GM19395 (cell line): ENCODE results near the gene SPOCK2.
"Not testable (repeated sequence)": the region's sequence is repeated elsewhere in the genome, so short reads cannot be mapped to it uniquely, and the experiment has no call there.

Experiments used
- ATAC-seq: cut with Tn5 transposase; IDR thresholded peaks from one replicate; pipeline ENCODE4 v1.9.1; 2021; ENCODE audit warnings: mild to moderate bottlenecking, moderate library complexity; ENCODE audit not compliant: unreplicated experiment

The SPOCK2 gene

GRCh38 chr10:72087969-72088888 is at the start of gene SPOCK2:
SPOCK2 (minus strand) TSS chr10:72088551; CDS start chr10:72088328, 223 bp downstream.
- no peak for ATAC-seq

GRCh38 chr10:72137583-72137982 is 49.2 kb upstream of the SPOCK2 start:
- no peak for ATAC-seq

DNA sequence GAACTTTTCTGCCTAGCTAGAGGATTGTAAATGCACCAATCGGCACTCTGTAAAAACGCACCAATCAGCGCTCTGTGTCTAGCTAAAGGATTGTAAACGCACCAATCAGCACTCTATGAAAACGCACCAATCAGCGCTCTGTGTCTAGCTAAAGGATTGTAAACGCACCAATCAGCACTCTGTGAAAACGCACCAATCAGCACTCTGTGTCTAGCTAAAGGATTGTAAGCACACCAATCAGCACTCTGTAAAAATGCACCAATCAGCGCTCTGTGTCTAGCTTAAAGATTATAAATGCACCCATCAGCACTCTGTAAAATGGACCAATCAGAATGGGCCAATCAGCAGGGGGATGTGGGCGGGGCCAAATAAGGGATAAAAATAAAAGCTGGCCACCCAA is 47.9 kb upstream of the SPOCK2 start:
- ATAC-seq: not testable (repeated sequence)

DNA sequence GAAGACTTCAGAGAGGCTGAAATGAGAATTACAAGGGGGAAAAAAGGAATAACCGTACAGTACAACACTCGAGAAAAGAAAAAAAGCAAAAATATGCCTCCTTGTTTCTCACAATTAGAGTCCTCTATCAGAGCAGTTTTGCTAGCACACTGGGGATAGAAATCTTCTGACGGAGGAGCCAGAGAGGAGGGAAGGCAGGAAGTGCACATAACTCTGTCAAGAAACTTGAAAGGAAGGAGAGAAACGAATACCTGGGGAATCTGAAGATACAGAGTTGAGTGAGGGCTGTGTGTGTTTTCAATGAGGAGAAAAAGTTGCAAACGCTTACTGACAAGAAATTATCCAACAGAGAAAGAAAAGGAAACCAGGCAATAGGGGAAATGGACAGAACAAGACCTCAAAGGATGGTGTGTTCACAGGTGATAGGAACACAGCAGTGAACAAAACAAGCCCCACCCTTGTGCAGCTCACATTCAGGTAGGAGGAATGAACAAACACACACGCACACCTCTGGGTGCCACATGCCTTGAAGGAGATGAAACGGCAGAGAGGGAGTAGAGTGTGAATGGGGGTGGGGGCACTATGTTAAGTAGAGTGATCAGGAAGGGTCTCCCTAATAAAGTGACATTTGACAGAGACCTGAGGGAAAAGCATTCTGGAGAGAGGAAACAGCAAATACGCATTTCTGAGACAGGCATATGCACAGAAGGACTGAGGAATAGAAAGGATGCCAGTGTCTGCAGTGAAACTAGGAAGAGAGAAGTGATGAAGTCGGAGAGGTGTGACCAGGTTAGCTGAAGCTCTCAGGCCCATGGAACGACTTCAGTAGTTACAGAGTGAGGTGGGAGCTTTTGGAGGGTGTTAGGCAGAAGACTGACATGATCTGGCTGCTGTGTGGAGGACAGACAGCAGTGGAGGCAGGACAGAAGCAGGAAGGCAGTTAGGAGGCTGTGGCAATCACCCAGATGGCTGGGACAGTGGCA is 46.7 kb upstream of the SPOCK2 start:
- no peak for ATAC-seq

DNA sequence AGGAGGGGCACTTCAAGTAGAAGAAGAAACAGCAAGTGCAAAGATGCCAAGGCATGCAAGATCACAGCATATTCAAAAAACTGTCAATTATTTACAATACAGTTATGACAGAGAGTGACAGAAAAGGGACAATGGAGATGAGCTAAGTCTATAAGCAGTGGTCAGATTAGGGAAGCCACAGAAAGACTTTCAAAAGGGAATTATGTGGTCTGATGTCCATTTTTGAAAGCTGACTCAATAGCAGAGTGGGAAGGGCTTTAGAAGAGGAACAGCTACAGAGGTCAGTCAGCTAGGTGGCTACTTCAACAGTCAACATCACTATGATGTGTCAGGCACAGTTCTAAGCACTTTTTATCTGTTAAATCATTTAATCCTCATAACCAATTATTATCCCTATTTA is 45.2 kb upstream of the SPOCK2 start:
- ATAC-seq: peak; percentile 82

DNA sequence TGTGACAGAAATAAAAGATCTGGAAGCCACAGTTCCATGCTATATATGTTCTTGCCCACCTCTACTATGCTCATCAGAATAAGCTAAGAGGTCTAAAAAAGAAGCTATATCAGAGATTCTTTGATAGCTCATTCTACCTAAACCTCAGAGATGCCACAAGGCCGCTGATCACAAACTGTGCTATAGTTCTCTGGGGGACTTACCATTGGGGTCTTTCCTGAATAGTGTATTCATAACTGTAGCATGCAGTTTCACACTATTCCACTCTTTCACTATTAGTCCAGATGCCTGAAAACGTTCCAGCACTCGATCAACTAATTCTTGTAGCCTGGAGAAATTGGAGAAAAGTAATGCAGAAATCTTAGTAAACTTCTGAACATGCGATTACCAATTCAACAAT is 44.5 kb upstream of the SPOCK2 start:
- ATAC-seq: peak; percentile 4

DNA sequence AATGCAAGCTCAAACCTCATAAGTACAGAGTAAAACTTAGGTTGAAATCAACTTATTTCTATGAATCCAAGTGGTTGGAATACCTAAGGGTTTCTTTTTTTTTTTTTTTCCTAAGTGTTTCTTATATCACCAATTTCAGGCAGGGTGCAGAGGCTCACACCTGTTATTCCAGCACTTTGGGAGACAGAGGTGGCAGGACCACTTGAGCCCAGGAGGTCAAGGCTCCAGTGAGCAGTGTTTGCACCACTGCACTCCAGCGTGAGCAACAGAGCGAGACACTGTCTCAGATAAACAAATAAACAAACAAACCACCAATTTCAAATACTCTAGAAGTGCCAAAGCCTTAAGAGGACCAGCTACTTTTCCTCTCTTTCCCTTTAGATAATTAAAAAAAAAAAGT is 39.2 kb upstream of the SPOCK2 start:
- ATAC-seq: no peak

- ATAC-seq: no peak
These were observed 38.5 kb upstream of the SPOCK2 start for GRCh38 chr10:72126872-72127232.

- ATAC-seq: no peak
These were observed 38.0 kb upstream of the SPOCK2 start for GRCh38 chr10:72126184-72126871.

DNA sequence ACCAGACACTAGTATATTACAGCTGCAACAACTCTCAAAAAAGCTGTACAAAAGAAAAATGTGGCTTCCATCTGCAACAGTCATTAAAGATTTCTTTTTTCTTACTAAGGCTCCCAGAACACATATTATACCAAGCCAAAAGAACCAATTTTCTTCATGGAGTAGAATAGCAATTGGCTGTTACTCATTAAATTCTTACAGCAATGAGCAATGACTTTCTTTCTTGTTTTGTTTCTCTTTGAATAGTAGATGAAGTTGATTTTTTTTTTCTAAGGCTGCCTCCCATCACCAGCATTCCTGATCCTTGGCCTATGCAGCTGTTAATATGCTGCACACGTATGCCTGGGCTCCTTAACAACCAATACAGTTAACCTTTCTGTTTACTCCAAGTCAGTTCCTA is 36.6 kb upstream of the SPOCK2 start:
- ATAC-seq: no peak

DNA sequence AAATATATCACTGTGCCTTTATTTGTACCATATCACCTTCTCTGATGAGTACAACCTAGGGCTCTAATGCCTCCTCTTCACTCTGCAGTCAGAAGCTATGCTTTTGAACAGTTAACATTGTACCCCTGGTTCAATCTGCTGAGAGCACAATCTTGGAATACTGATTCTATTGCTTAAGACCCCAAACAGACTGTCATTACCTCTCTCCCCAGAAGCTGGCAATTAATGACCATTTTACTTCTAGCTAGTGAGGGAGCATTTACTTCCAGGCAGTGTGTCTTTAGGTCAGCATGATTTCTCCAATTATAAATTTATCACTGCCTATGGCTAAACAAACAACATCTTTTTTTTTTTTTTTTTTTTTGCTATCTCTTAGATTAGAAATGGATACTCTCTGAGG is 36.0 kb upstream of the SPOCK2 start:
- ATAC-seq: no peak

- ATAC-seq: no peak
These were observed 35.3 kb upstream of the SPOCK2 start for GRCh38 chr10:72123616-72124015.

GRCh38 chr10:72122221-72122620 is 33.9 kb upstream of the SPOCK2 start:
- ATAC-seq: no peak

GRCh38 chr10:72121389-72121788 is 33.0 kb upstream of the SPOCK2 start:
- no peak for ATAC-seq

DNA sequence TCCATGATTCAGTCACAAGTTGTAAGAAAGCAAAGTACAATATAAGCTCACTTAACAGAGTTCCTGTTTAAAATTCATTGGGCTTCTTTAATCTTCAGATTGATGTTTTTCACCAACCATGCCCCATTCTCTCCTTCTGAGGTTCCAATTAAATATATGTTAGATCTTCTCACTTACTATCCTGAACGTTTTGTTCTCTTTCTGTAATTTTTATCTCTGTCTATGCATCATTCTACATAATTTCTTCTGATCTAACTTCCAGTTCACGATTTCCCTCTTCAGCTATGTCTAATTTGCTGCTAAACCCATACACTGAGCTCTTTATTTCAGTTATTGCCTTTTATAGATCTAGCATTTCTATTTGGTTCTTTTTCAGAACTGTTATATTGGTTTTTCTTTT is 28.0 kb upstream of the SPOCK2 start:
- ATAC-seq: no peak

DNA sequence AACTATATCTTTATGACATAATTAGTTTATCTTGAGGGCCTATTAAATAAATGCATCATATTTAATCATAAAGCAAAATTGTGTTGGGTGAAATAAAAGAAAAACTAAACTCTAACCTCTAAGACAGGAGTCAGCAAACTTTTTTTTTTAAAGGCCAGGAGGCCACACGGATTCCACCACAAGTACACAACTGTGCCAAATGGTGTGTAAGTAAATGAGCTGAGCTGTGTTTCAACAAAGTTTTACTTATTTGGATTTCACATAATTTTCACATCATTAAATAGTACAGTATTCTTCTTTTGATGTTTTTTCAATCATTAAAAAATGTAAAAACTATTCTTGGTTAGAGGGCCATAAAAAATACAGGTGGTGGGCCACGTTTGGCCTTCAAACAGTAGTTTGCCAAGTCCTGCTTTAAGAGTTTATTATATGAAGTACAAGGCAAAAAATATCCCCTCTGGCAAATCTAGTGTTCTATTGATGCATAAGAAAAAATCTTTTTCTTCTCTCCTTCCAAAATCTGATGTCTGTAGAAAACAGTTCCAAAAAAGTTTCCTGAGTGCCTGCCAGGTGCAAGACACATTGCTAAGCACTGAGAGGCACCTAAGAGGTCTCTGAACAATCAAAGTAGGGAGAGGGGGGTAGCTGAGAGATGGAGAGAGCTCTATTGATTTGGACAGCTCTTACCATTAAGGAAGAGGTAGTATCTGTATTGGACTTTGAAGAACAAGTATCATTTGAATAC is 26.5 kb upstream of the SPOCK2 start:
- ATAC-seq: no peak

GRCh38 chr10:72110673-72111401 is 22.5 kb upstream of the SPOCK2 start:
- no peak for ATAC-seq

GRCh38 chr10:72109636-72110157 is 21.3 kb upstream of the SPOCK2 start:
- no peak for ATAC-seq

- ATAC-seq: no peak
These were observed 20.7 kb upstream of the SPOCK2 start for GRCh38 chr10:72108830-72109635.
